Epithelial cell of esophagus (primary cell): ENCODE data around the gene KRTAP12-3.

Experiments
- DNase-seq: peaks from one replicate; pipeline ENCODE4 v3.0.0; 2010; ENCODE audit warnings: low read depth
- H3K4me3 ChIP-seq: 2 replicates; pipeline ENCODE4 v1.5.1; 2011; ENCODE audit warnings: mild to moderate bottlenecking, low read length, control low read depth
- TF ChIP-seq, protein P1 (sequence below): IDR thresholded peaks from 2 replicates; pipeline ENCODE4 v1.5.1; 2011; ENCODE audit warnings: low read depth, mild to moderate bottlenecking, low read length, control low read depth, inconsistent platforms; ENCODE audit not compliant: insufficient read depth; ENCODE audit errors: missing control alignments

Gene KRTAP12-3

DNA sequence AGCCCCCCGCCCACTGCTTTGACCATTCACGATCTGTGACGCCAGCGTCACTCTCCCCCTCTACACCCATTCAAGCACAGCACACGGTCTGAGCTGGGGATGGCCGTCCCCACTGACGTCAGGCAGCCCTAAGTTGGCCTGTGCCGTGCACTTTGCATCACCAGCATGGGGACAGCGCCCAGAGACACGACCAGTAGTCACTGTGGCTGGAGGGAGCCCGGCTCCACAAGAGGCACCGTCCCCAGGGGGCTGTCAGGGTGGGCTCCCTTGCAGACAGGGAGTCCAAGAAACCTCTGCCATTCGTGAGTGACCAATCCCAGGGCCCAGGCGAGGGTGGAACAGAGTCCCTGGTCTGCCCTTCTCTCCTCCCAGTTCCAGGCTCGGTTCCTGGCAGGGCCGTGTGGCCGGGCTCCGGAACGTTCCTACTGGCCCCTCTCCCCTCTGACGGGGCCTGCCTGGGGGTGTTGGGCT is 43.5 kb upstream of the KRTAP12-3 start:
- no peak for DNase-seq
- TF ChIP-seq, protein P1, sequence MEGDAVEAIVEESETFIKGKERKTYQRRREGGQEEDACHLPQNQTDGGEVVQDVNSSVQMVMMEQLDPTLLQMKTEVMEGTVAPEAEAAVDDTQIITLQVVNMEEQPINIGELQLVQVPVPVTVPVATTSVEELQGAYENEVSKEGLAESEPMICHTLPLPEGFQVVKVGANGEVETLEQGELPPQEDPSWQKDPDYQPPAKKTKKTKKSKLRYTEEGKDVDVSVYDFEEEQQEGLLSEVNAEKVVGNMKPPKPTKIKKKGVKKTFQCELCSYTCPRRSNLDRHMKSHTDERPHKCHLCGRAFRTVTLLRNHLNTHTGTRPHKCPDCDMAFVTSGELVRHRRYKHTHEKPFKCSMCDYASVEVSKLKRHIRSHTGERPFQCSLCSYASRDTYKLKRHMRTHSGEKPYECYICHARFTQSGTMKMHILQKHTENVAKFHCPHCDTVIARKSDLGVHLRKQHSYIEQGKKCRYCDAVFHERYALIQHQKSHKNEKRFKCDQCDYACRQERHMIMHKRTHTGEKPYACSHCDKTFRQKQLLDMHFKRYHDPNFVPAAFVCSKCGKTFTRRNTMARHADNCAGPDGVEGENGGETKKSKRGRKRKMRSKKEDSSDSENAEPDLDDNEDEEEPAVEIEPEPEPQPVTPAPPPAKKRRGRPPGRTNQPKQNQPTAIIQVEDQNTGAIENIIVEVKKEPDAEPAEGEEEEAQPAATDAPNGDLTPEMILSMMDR: no peak
- H3K4me3 ChIP-seq: no peak overlapping the region

DNA sequence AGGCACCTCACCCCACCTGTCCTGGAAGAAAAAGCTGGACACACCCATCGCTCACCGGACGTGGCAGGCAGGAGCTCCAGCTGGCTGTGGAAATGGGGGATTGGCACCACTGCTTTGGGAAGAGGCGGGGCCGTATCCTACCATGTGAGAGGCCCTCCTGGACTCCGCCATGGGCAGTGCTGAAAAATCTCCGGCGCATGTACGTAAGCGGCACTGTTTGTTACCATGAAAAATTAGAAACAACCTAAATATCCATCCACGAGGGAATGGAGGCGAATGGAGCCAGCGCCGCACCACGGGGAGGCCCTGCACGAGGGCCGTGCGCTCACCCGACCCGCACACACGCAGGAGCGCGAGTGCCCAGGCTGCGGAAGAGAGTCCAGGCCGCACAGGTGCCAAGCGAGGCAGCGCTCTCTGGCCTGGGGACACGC is 42.8 kb upstream of the KRTAP12-3 start:
- H3K4me3 ChIP-seq: no peak overlapping the region
- TF ChIP-seq, protein P1: no peak
- DNase-seq: no peak

DNA sequence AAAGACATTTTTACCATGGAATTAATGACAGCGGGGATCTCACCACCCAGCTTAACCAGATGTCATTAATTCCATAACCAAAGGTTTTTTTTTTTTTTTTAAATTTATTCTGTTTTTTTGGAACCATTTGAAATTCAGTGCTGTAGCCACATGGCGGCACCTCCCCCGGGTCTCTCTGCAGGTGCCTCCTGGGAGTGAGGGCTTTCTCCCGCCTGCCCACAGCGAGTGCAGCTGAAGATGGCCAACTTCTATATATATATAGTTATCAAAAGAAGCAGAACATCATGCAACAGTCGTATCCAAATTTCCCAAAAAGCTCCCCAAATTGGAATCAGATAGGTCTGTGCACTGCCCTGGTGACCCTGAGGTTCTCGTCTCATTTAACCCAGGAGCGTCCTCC is 42.3 kb upstream of the KRTAP12-3 start:
- H3K4me3 ChIP-seq: no peak overlapping the region
- TF ChIP-seq, protein P1: no peak
- DNase-seq: no peak

DNA sequence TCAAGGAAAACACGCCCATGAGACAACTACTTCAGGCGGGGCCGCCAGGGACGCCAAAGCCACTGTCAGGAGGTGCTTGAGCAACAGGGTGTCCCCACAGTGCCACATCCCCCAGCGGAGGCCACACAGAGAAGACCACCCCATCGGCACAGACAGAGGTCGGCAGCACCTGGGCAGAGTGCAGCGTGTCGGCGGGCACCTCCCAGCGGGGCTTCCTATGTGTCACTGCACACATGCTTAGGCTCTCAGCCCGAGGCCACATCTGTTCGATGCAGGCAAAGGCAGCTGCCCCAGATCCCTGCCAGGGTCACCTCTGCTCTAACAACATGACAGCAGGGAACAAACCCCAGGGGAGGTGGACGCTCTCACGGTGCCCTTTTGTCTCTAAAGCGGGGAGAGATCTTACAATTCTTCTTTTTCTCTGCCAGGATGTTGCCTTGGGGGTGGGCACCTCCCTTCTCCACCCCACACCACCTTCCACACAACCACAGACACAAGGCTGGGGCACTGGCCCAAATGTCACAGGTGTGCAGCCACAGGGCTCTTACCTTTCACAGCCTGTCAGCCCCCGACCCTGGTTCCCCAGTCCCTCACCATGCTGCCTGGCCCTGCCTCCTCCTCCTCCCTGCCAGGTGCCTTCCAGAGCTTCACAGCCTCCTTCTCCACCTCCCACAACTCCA is 41.7 kb upstream of the KRTAP12-3 start:
- no peak for DNase-seq
- TF ChIP-seq, protein P1: no peak
- H3K4me3 ChIP-seq: no peak overlapping the region

DNA sequence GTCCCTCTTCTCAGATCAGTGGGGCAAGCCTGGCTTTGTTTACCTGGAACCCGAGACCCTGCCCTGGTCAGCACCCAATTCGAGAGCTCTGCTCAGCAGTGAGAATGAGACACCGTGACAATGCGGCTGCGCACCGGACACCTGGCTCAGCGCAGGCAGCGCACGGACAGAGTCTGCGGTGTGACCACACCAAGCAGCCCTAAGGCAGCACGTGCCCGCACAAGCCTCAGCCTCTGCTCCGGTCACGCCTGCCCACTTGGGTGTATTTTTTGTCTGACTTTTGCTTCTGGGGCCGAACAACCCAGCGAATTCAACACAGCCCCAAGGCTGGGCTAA is 41.2 kb upstream of the KRTAP12-3 start:
- no peak overlapping the region for H3K4me3 ChIP-seq
- TF ChIP-seq, protein P1: no peak
- DNase-seq: no peak

DNA sequence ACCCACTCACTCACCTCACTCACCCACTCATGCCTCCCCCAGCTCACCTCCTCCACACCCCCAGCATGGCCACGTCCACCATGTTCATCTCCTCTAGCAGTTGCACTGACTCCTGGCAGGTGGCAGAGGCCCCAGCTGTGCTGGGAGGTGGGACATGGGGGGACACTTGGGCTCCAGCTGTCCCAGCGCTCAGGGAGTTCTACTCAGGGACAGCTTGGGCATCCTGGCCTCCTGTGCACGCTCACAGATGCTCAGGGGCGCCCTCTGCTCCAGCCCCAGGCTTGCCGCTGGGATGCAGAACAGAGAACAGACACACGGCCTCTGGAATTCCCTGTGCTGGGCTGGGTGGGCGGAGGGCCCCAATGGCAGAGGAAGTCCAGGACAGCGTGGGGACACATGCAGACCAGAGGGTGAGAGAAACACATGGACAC is 40.6 kb upstream of the KRTAP12-3 start:
- no peak overlapping the region for H3K4me3 ChIP-seq
- no peak for DNase-seq
- TF ChIP-seq, protein P1: no peak

DNA sequence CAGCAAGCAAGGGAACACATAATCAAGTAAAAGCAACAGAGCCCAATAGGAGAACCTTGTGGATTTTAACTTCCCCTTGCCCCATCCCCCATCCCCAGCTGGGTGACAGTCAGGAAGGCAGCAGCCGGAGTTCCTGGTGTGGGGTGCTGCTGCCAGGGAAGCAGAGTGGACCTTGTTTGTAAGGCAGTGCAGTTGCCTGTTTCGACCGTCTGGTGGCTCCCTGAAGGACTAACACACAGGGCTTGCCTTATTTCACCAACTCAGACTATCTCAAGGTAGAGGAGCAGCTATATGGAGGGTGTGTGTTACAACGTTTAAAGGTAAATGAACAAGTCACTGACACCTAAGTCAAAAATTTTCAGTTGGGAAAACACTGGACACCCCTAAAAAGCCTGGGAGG is 39.2 kb upstream of the KRTAP12-3 start:
- TF ChIP-seq, protein P1: no peak
- no peak for DNase-seq
- H3K4me3 ChIP-seq: no peak overlapping the region
